Neural progenitor cell (in vitro differentiated cells): Measurements from ENCODE around the gene TNFSF4. TPM values are rescaled to one million over a fixed set of nuclear protein-coding genes. Genes with fewer than 3 reads are reported as not detected.

Experiments used
- DNase-seq: peaks from one replicate; pipeline ENCODE4 v3.0.0-alpha.2; 2016; ENCODE audit warnings: low spot score
- H2AFZ ChIP-seq: fragments of 200-600 bp; sonication (generic); replicated peaks from 2 replicates; pipeline ENCODE4 v1.6.1; 2016; ENCODE audit warnings: antibody characterized with exemption
- H3F3A ChIP-seq: fragments of 200-600 bp; sonication (generic); 2 replicates; pipeline ENCODE4 v1.6.1; 2016; ENCODE audit warnings: antibody characterized with exemption, low read depth
- H3K27ac ChIP-seq: fragments of 200-600 bp; sonication (generic); 2 replicates; pipeline ENCODE4 v1.5.1; 2016; ENCODE audit warnings: mild to moderate bottlenecking
- H3K27me3 ChIP-seq: fragments of 200-600 bp; sonication (generic); 2 replicates; pipeline ENCODE4 v1.6.1; 2016; ENCODE audit warnings: mild to moderate bottlenecking, moderate library complexity
- H3K36me3 ChIP-seq: fragments of 200-600 bp; sonication (generic); 2 replicates; pipeline ENCODE4 v1.5.1; 2016
- H3K4me1 ChIP-seq: fragments of 200-600 bp; sonication (generic); 2 replicates; pipeline ENCODE4 v1.6.1; 2016; ENCODE audit warnings: mixed run types
- H3K4me2 ChIP-seq: fragments of 200-600 bp; sonication (generic); 2 replicates; pipeline ENCODE4 v1.6.1; 2016
- H3K4me3 ChIP-seq: fragments of 200-600 bp; sonication (generic); 2 replicates; pipeline ENCODE4 v1.5.1; 2016
- H3K79me2 ChIP-seq: fragments of 200-600 bp; sonication (generic); 2 replicates; pipeline ENCODE4 v1.6.1; 2016; ENCODE audit warnings: low read depth
- H3K9ac ChIP-seq: fragments of 200-600 bp; sonication (generic); 2 replicates; pipeline ENCODE4 v1.6.1; 2016
- H3K9me3 ChIP-seq: fragments of 200-600 bp; sonication (generic); 2 replicates; pipeline ENCODE4 v1.5.1; 2016; ENCODE audit warnings: low read depth
- H4K20me1 ChIP-seq: fragments of 200-600 bp; sonication (generic); 2 replicates; pipeline ENCODE4 v1.6.1; 2016; ENCODE audit warnings: low read depth
- H3K27ac Mint-ChIP-seq: 3 replicates; pipeline ENCODE4 v1.8.0; 2021; ENCODE audit warnings: mixed read lengths
- H3K27me3 Mint-ChIP-seq: 2 replicates; pipeline ENCODE4 v1.8.0; 2022; ENCODE audit warnings: low read depth, mild to moderate bottlenecking, inconsistent platforms, moderate library complexity, mixed read lengths; ENCODE audit not compliant: insufficient read depth
- H3K36me3 Mint-ChIP-seq: 3 replicates; pipeline ENCODE4 v1.8.0; 2021; ENCODE audit warnings: mixed read lengths
- H3K4me1 Mint-ChIP-seq: 3 replicates; pipeline ENCODE4 v1.8.0; 2021; ENCODE audit warnings: mixed read lengths
- H3K4me3 Mint-ChIP-seq: 3 replicates; pipeline ENCODE4 v1.8.0; 2021; ENCODE audit warnings: mild to moderate bottlenecking, moderate library complexity, mixed read lengths
- H3K9me3 Mint-ChIP-seq: 3 replicates; pipeline ENCODE4 v1.8.0; 2020; ENCODE audit warnings: mixed read lengths
- CTCF ChIP-seq: fragments of 200-600 bp; sonication (generic); IDR thresholded peaks from 2 replicates; pipeline ENCODE4 v1.5.1; 2017; ENCODE audit warnings: antibody characterized with exemption, mild to moderate bottlenecking
- EZH2 ChIP-seq: fragments of 200-600 bp; sonication (generic); IDR thresholded peaks from 2 replicates; pipeline ENCODE4 v1.6.1; 2017; ENCODE audit warnings: antibody characterized with exemption, mild to moderate bottlenecking, moderate library complexity
- EZH2phosphoT487 ChIP-seq: fragments of 200-600 bp; sonication (generic); IDR thresholded peaks from 2 replicates; pipeline ENCODE4 v1.6.1; 2017; ENCODE audit warnings: antibody characterized with exemption
- total RNA-seq: library from RNA; depleted of rRNA; stranded (reverse); fragments of >200 nt; gene quantifications from 2 replicates; pipeline ENCODE4 v1.2.3, GENCODE V29; 2015; ENCODE audit warnings: low replicate concordance

TNFSF4 gene
- total RNA-seq = 1.2 and 2.1 TPM in 2 replicates

GRCh38 chr1:173206816-173207568 lies at the start of gene TNFSF4:
TSS of gene TNFSF4 (minus strand) at chr1:173207331. CDS start at chr1:173207176, 155 bp downstream.
- Histone ChIP-seq H3K36me3 (no peaks in the 10 kb centered on the region), H3K4me1 (peaks cover 25% of the 10 kb centered on the region), H3K27me3 (no peaks in the 10 kb centered on the region), H3K9me3 (no peaks in the 10 kb centered on the region), H3F3A (no peaks in the 10 kb centered on the region), H3K79me2 (no peaks in the 10 kb centered on the region), H3K27ac (no peak within 1 kb of the TSS), H3K9ac (no peak within 1 kb of the TSS), H2AFZ (peak within 1 kb of the TSS; percentile 60), H4K20me1 (no peaks in the 10 kb centered on the region), H3K4me3 (no peak within 1 kb of the TSS), H3K4me2 (no peak within 1 kb of the TSS)
- Mint-ChIP-seq H3K4me3 (no peak within 1 kb of the TSS), H3K9me3 (no peaks in the 10 kb centered on the region), H3K36me3 (no peaks in the 10 kb centered on the region), H3K4me1 (peaks cover 13% of the 10 kb centered on the region), H3K27me3 (peaks cover 3% of the 10 kb centered on the region), H3K27ac (no peak within 1 kb of the TSS)
- DNase-seq = no peak
- no peak for TF ChIP-seq EZH2phosphoT487
- no peak for TF ChIP-seq CTCF
- no peak for TF ChIP-seq EZH2

- H3K9me3 Mint-ChIP-seq = peaks cover 2% of the 10 kb centered on the region
- peaks cover 7% of the 10 kb centered on the region for H3K4me1 Mint-ChIP-seq
- Histone ChIP-seq H4K20me1 (no peaks in the 10 kb centered on the region), H2AFZ (peak overlapping the region; percentile 61), H3K79me2 (no peaks in the 10 kb centered on the region), H3K4me1 (peaks cover 9% of the 10 kb centered on the region), H3K9me3 (no peaks in the 10 kb centered on the region), H3K4me3 (no peak overlapping the region), H3K9ac (no peak overlapping the region), H3K27ac (no peak overlapping the region), H3K27me3 (no peaks in the 10 kb centered on the region), H3K4me2 (no peak overlapping the region), H3F3A (no peaks in the 10 kb centered on the region), H3K36me3 (no peaks in the 10 kb centered on the region)
- peak; percentile 45 for DNase-seq
- no peak overlapping the region for H3K4me3 Mint-ChIP-seq
- H3K27me3 Mint-ChIP-seq = peaks cover 2% of the 10 kb centered on the region
- no peaks in the 10 kb centered on the region for H3K36me3 Mint-ChIP-seq
- no peak overlapping the region for H3K27ac Mint-ChIP-seq
- TF ChIP-seq CTCF (peak; percentile 93), EZH2phosphoT487 (no peak), EZH2 (no peak)
Observed at GRCh38 chr1:173255214-173255813, 48.2 kb upstream of the TNFSF4 start.

- no peaks in the 10 kb centered on the region for H3K27me3 ChIP-seq
- no peak overlapping the region for H3K4me3 ChIP-seq
- peaks cover 5% of the 10 kb centered on the region for H3K4me1 ChIP-seq
- TF ChIP-seq EZH2phosphoT487 (no peak), EZH2 (no peak), CTCF (no peak)
- no peaks in the 10 kb centered on the region for H3K36me3 Mint-ChIP-seq
- H3K27ac ChIP-seq = no peak overlapping the region
- H3K4me2 ChIP-seq = no peak overlapping the region
- no peaks in the 10 kb centered on the region for H3K36me3 ChIP-seq
- H4K20me1 ChIP-seq = no peaks in the 10 kb centered on the region
- H2AFZ ChIP-seq = no peak overlapping the region
- no peaks in the 10 kb centered on the region for H3F3A ChIP-seq
- H3K9ac ChIP-seq = no peak overlapping the region
- H3K27me3 Mint-ChIP-seq = peaks cover 2% of the 10 kb centered on the region
- H3K4me3 Mint-ChIP-seq = no peak overlapping the region
- no peaks in the 10 kb centered on the region for H3K79me2 ChIP-seq
- H3K9me3 Mint-ChIP-seq = no peaks in the 10 kb centered on the region
- no peaks in the 10 kb centered on the region for H3K9me3 ChIP-seq
- no peak for DNase-seq
- H3K27ac Mint-ChIP-seq = no peak overlapping the region
- H3K4me1 Mint-ChIP-seq = peaks cover 5% of the 10 kb centered on the region
Observed at GRCh38 chr1:173253046-173253445, 45.9 kb upstream of the TNFSF4 start.
